ENCODE measurements around the gene SHB.

The SHB gene

DNA sequence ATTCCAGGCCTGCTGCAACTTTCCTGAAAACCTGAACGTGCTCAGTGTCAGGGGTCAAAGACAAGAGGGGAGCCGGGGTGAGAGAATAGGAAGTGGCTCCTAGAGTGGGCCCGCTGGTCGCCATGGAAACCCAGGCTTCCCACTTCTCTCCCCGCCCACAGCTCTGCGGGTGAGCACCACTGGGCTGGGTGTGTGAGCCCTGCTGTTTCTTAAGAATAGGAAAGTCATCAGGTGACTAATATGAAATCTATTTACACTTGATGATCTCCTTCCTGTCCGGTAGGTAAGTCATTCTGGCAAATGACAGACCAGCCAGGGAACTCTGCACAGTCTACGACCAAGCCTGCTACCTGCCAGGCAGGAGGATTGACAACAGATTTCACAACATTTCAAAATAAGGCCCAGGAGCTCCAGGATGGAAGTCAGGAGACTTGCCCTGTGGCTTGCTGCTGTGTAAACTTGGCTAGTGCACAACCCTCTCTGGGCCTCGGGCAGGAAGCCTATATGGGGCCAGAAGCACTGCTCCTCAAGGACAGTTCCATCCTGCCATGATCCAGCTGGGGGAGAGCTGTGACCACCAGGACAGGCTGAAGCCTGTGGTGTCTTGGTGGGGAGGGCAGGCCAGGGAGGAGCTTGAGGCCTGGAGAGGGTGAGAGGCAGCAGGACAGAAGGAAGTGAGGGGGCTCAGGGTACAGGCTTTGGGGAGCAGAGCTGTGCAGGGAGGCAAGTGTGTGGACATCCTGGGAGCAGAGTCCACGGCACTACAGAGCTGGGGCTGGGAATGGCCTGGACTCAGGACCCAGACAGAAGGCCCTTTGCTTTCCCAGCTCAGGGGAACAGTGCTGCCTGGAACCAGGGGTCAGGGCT lies 60.6 kb downstream of the SHB start:
- DNase-seq (ENCODE audit: low spot score) = no peak

DNA sequence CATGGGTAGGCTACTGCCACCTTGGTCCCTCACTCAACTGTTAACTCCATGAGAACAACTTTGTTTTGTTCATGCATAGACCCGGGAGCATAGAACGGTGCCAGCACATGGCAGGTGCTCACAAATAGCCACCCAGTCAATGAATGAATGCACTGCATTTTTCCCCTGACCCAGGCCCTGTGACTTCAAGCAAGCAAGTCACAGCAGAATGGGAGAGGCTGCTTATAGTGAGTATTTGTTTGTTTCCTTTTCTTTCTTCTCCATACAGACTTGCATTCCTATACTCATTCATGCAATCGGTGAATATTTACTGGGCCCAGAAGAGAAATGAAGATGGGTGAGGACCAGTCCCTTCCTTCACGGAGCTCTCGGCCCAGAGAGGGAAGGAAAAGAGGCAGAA lies 62.0 kb downstream of the SHB start:
- DNase-seq (ENCODE audit: low spot score) = no peak

DNA sequence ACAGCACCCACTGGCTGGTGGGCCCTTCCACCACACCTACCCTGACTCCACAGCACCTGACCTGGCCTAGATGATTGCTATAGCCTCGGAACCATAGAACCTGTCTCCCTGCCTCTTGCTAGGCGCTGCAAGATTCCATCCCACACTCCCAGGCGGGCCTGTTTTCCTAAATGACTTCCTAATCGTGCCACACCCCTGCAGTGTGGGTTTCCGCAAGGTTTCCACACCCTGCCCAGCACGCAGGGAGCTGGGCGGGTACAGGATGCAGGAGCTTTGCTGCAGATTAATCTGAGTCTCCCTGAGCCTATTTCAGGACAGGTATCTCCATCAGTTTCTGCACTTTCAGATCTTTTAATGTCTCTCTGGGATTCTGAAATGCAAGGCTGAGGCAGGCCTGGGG lies 62.9 kb downstream of the SHB start:
- no peak for DNase-seq (ENCODE audit: low spot score)

DNA sequence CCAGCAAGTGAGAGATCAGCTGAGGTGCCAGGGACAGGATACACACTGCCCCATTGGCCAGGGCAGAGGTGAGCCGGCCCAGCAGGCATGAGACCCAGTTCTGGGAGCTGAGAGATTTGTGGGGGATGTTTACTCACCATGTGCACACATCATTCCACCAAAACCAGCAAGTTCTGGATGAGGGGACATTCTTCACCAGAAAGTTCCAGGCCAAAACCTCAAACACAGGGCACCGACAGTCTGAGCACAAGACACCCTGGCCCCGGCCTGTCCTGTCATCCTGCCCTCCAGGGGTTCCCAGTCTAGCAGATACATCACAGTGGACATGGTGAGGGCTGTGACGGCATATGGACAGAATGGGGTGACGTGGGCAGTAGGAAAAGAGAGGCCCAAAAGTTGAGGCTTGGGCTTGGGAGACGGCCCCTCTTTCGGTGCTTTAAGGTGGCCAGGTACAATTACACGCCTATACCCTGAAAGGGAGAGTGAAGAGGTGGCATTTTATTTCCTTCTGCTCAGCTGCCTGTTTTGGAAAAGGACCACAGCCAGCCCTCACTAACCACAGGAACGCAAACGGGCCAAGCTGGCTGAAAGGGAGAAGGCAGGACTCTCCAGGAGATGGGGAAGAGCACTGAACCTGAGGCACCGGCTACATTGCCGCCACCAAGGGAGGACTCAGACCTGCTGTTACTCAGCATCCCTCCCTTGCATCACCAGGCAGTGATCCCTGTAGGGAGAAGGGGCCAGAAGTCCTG lies 64.0 kb downstream of the SHB start:
- no peak for DNase-seq (ENCODE audit: low spot score)

DNA sequence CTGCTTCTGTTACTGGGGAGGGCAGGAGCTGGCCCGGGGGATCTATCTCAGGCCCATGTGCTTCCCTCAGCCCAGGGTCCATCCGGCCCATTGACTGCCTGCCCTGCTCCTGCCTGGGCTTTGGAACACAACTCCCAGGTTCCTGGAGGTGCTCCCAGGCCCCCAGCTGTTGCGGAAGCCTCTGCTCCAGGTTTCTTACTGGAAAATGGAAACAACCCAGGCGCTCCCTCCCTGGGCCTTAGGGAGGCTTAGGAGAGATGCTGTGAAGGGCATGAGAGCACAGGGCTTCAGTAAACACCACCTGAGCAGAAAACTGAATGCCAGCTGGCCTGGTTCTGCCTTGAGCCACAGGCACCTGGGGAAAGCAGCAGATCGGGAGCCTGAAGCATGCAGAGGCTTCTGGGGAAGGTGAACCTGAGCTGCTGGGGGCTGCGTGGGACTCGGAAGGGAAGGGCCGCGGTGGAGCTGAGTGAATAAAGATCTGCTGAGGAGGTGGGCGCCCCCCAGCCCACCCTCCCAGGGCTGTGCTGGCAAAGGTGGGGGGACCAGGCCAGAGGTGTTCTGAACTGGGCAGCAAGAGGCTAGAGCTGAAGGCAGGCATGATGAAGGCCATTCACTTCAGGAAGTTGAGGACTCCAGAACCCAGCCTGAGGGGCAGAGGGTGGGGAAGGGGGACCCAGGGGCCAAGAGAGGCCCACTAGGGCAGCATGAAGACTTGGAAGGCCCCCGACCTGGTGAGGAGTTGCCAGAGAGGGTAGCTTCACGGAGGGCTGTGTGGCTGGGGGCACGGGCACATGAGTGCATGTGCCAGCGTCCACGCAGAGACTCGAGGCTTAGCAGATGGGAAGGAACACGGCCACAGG lies 64.8 kb downstream of the SHB start:
- no peak for DNase-seq (ENCODE audit: low spot score)

DNA sequence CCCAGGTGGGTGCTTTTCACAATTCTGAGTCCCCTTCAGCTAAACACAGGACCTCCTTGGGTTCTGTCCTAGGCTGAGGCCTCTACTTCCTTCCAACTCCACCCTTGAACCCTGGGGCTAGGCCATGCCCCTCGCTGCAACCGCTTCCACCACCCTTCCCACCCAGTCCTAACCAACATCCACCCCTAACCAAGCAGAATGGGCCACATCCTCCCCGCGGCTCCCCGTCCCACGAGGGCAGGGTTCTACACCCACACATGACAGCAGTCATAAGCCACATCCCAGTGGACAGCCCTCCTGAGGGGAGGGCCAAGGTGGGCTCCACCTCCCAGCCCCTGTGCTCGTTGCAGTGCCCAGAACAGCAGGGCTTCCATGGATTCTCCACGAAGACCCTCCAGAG lies 65.8 kb downstream of the SHB start:
- no peak for DNase-seq (ENCODE audit: low spot score)

DNA sequence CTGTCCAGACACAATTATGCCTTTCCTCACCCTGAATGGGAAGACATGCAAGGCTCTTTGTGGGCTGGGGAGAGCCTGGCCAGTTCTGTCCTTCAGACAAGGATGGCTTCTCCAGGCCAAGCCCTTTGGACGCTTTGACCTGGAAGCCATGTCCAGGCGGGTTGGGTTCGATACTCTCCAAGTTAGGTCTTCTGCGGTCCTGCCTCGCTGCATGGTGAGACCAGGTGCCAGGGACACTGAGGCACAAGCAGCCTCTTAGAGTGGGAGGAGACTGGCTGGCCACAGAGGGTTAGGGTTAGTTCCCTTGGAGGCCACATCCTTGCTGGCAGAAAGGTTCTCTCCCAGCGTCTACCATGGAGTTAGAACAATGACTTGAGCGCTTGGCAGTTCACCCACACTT lies 67.6 kb downstream of the SHB start:
- no peak for DNase-seq (ENCODE audit: low spot score)

DNA sequence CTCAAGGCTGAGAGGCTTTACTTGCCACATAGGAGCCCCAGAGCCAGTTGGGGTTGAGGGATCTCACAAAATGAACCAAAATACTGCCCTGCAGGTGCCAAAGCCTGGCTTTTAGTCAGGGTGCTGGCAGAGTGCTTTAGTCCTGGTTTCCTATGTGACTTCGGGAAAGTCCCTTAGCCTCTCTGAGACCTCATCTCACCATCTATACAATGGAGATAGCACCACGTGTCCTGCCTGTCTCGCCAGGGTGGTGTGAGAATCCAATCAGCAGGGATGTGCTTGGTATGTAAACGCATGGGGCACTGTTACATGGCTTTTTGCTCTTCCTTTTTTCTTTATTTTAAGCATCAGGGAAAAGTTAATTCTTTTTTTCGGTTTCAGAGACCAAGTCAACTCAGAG lies 68.3 kb downstream of the SHB start:
- DNase-seq (ENCODE audit: low spot score) = no peak

DNA sequence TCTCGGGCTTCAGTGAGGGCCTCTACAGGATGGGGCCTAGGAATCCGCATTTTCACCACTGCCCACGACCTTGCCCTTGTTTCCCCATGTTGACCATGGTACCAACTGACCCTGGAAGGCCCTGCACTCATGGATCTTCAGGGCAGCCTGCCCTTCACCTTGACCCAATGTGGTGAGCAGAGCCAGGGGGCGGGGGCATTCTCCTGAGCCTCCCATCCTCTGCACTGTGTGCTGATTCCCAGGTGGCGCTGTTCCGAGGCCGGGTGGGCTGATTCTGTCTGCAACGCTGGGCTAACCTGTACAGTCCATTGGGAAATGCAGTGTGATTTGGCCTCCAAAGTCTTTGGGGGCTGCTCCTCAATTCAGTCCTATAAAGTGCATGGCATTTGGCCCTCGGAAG lies 68.7 kb downstream of the SHB start:
- DNase-seq (ENCODE audit: low spot score) = no peak

DNA sequence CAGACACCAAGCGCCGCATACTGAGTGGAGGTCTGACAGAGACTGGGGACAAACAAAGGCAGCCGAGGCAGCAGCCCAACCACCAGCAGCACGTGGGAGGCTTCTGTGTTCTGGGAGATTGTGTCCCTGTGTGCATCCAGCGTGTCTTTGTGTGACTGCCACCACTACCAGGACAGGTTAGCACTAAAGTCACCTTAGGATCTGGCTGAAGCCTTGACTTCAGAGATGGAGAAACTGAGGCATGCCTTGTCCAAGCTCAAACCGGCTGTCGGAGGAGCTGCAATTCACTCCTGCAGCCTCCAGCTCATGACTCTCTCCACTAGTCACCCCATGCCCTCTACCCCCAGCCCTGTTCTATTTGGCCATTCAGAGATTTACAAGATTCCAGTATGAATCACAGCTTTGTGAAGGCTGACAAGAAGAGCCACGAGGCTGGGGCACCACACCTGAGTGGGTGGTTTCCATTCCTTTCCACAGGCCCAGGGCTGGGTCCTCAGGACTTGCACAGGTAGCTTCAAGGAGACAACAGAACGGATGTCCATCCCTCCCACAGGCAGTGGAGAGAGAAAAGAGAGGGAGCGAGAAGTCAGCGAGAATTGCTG lies 69.3 kb downstream of the SHB start:
- peak; percentile 82 for DNase-seq (ENCODE audit: low spot score)

DNA sequence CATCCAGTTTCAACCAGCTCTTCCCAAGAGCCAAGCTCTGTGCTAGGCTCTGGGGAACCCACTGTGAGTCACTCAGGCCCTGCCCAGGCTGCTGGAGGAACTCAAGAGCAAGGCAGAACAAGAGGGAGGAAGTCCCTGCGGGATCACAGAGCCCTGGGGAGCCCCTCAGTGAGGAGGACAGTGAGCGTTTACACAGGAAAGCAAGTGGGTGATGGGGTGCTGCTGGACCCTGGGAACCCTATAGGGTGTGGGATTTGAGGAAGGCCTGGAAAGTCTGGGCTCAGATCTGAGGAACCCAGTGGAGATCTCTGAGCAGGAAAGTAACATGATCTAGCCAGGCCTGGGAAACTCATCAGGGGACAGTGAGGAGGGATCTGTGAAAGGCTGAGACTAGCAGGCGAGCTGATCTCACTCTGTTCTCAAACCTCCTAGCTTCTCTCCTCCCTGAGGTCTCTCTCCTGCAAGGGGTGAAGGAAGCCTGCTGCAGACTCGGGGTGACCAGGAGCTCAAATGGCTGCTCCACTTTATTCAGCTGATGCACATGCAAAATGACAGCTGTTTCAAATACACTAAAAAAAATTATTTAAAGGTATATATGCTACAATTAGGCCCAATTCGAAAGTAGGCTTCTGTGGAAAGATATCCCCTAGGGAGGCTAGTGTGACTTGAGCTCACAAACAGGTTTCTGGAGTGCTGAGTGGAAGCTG lies 70.0 kb downstream of the SHB start:
- DNase-seq (ENCODE audit: low spot score) = no peak

DNA sequence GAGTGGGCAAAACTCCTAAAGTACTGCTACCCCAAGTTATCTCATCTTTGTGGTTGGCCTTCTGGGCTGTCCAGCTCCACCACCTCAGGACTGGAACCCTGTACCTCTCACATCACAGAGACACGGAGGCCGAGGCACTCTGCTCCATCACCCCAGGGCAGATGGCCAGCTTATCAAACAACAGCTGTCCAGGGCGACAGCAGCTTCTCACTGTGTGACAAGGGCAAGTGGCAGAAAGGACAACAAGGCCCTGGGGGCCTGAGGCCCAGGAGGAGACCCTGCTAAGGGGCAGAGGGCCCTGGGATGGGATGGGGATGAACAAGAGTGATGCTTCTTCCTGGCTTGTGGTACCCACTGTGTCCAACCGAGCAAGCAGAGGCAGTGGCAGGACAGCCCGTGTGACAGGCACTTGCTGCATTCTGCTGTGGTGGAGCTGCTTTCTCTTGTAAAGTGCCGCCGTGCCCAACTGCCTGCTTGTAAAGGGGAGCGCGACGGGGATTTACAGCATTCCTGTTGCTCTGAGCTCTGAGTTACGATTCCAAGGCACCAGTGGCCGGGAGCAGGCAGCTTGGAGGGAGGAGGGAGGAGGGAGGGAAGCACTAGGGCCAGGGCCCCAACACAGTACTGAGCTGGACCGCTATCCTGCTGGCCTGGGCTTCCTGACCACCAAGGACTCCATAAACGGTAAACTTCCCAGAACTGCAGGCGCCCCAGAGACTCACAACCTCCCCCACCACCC lies 71.2 kb downstream of the SHB start:
- peak; percentile 71 for DNase-seq (ENCODE audit: low spot score)

DNA sequence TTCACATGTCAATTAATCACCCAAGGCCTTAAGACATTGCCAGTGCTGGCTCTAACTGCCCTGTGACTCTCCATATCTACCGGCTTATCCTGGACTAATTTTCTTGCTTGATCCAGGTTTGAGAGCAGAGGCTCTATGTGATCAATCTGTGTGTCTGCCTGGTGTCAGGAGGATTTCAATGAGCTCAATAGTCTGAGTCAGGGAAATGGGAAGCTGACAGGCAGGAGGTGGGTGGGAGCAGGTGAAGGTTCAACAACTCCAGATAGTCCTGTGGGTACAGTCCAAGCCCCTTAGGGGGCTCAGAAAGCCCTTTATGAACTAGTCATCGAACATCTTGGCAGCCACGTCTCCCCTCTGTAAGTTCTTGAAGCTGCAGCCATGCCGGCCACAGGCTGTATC lies 72.2 kb downstream of the SHB start:
- DNase-seq (ENCODE audit: low spot score) = no peak

DNA sequence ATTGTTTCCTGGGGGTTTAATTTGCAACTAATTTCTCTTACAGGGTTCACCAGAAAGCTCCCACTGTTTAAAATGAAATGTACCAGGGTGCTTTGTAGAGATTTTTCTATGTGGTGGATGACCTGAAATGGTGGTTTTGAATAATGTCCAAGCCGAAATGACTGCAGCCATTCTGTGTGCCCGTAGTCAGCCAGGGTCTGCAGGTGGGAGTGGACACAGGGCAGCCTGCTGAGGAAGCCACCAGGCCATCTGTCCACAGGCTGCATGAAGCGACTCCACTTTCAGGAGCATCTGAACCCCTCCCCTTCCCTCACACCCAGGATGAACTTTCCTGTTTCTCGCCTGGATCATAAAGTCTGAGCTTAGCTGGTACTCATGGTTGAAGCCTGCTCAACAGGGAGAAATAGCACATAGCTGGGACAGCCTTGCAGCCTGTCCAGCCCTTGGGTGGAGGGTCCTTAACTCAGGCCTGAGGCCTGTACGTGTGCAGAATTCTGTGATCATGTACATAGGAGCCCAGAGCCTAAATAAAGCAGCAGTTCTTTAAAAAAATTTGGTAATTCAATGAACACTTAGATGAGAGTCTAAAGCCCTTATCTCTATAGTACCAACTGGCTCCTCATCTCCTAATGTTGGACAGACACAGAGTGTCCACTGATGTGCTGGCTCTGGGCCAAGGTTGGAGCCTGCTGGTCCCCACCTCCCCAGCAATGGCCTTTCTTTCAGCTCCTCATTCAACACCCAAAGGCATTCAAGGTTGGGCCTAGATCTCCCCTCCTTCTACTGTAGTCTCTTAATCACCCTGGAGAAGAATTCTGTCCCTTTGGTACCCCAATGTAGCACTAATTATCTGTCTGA lies 72.8 kb downstream of the SHB start:
- no peak for DNase-seq (ENCODE audit: low spot score)

DNA sequence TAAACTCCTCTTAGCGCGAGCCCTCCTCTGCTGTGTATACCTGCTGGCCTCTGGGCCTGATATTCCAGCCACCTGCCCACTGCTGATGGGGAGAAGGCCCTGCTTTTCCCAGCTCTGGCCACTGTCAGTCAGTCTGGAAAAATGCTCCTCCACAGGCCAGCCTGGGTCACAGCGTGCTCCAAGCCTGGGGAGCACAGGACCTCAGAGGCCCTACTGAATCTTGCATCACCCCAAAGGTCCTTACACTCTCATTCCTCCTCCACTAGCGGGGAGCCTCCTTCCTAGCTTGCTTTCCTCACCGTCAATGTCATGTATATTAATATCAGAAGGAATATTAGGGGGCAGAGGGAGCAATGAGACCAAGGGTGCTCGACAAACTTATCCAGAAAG lies 73.7 kb downstream of the SHB start:
- DNase-seq (ENCODE audit: low spot score) = no peak

DNA sequence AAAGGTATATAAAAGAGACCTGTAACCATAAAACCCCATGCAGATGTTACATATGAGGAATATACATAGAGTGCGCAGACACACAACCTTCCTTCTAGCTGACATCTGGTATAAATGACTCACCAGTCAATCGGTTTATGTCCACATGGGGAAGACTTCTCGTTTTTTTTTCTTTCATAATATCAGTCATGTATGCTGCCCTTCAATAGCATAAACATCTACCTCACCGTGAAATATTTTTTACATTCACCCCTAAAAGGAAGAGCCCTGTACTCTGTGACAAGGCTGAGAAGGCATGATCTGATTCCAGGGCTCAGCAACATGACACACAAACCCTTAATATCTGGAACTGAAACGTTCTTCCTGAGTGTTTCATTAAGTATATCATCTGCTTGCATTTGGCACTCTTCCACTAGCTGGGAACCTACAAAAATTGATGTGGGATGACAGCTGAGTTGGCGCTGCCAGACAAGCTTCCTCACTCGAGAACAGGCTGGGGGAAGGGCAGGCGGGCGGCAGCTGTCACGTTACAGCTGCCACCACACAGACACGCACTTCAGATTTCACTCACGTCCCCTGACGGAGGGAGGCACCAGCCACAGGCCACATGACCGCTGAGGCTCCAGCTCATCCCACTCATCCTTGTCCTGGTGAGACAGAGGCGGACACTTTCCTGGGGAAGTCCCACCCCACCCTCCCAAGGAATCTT lies 74.2 kb downstream of the SHB start:
- peak; percentile 99 for DNase-seq (ENCODE audit: low spot score)

DNA sequence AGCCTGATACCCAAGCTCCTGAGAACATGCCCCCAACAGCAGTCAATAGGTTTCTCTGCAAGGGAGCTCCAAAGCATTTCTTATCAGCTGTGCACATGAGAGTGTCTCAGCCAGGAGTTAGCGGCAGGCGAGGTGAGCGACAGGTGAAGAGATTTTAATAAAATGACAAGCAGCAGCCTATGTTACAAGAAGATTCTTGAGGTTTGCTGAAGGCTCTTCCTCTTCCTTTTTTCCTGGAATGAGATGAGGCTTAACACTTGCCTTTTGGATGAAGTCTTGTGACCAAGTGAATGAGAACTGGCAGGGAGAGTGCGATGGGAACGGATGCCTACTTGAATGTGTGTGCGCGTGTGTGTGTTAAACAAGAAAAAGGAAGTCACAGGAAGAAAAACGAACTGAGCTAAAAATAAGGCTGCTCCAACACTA lies 76.1 kb downstream of the SHB start:
- peak; percentile 71 for DNase-seq (ENCODE audit: low spot score)

DNA sequence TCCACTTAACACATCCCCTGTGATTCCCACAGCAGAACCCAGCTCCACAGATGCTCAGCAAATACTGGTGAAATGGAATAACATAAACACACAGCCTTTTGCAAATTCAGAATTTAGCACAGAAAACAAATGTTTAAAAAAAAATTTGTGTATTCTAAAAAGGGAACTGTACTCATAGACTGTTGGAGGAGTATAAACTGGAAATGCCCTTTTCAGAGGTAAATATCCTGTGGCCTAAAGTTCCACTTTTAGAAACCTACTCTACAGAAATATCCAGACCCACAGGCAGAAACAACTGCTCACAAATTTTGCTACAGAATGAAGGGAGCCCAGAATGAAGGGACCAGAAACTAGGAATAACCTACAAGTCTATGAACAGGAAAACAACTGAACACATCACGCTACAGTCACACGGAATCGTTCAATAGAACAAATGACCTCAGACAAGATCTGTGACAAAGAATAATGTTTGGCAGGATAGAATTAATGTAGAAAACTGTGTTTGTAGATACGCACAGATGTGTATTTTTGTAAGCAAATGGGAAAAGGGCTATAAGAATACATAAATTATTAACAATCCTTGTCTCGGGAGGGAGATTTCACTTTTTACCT lies 78.5 kb downstream of the SHB start:
- peak; percentile 78 for DNase-seq (ENCODE audit: low spot score)

DNA sequence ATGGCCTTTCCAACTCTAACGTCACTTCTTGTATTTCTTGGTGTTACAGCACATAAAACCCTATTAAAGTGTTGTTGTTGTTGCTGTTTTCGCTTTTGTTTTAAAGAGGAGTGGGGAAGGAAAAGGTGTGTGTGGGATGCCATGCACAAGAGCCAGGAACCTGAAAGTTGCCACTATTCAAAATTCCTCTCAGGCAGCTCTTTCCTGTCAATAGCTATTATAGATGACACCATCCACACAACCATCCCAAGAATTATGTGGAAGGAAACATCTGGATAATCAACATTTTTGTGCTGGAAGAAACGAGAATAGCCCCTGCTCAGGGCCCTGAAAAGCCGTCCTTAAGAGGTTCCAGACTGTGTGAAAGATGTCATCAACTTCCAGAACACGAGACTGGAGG lies 79.3 kb downstream of the SHB start:
- no peak for DNase-seq (ENCODE audit: low spot score)
